Body of pancreas (tissue), 4 donors: ENCODE data around the gene MUS81. TPM values are rescaled to one million over a fixed set of nuclear protein-coding genes. Genes with fewer than 3 reads are reported as not detected.

Experiments used
- ATAC-seq: fragments of 150-250 bp; one replicate; pipeline ENCODE4 v1.9.1; 2016
- DNase-seq, 4 donors: peaks; one replicate each; pipeline ENCODE4 v3.0.0-alpha.2; 2019
- H3K27ac ChIP-seq, 4 donors: fragments of 200-600 bp; sonication (generic); 1 replicate in 3 of 4; 2 replicates in 1 of 4; pipeline versions ENCODE4 v1.5.1 to v1.6.1; 2016 to 2019; ENCODE audit warnings: mild to moderate bottlenecking in 1 of 4, mixed read lengths in 1 of 4, moderate library complexity in 1 of 4
- H3K27me3 ChIP-seq, 2 donors: fragments of 200-600 bp; sonication (generic); one replicate each; pipeline ENCODE4 v1.6.0; 2016; ENCODE audit warnings: mild to moderate bottlenecking in 1 of 2
- H3K36me3 ChIP-seq, 2 donors: fragments of 200-600 bp; sonication (generic); replicated peaks in 1 of 2; 2 replicates each; pipeline ENCODE4 v1.5.1; 2016; ENCODE audit warnings: low read depth in 2 of 2; ENCODE audit not compliant: insufficient read depth in 1 of 2
- H3K4me1 ChIP-seq: fragments of 200-600 bp; sonication (generic); one replicate; pipeline ENCODE4 v1.6.0; 2016
- H3K4me3 ChIP-seq, 2 donors: fragments of 200-600 bp; sonication (generic); 1 replicate in 1 of 2; 2 replicates in 1 of 2; pipeline ENCODE4 v1.5.1; 2016 to 2019
- H3K9me3 ChIP-seq, 3 donors: fragments of 200-600 bp; sonication (generic); 1 replicate in 2 of 3; 2 replicates in 1 of 3; pipeline ENCODE4 v1.5.1; 2016
- CTCF ChIP-seq, 7 experiments: fragments of 450-650 bp in 4 of 7; fragments of 200-600 bp in 3 of 7; sonication (generic) in 3 of 7; IDR thresholded peaks; one replicate each; pipeline ENCODE4 v1.5.1; 2016 to 2019; ENCODE audit warnings: antibody characterized with exemption in 7 of 7
- POLR2A ChIP-seq, 3 donors: fragments of 450-650 bp; IDR thresholded peaks; one replicate each; pipeline ENCODE4 v1.6.1; 2016; ENCODE audit warnings: antibody characterized with exemption in 3 of 3, mild to moderate bottlenecking in 2 of 3
- WGBS, 2 donors: methylation state at CpG; one replicate each; pipeline ENCODE4 v1.1.5; 2017; 5-methylcytosine and 5-hydroxymethylcytosine counted together
- intact Hi-C: fragments of 100-400 bp; cut with DNase I; formaldehyde crosslinking; loops from one replicate; pipeline ENCODE4 v1.15.1; 2023
- total RNA-seq, 2 donors: library from RNA; depleted of rRNA; stranded (reverse); fragments of >200 nt; gene quantifications; one replicate each; pipeline ENCODE4 v1.1.0, GENCODE V29; 2016

The MUS81 gene
- total RNA-seq, 2 donors from 2014 or later: 38.2 to 40.5 TPM

DNA sequence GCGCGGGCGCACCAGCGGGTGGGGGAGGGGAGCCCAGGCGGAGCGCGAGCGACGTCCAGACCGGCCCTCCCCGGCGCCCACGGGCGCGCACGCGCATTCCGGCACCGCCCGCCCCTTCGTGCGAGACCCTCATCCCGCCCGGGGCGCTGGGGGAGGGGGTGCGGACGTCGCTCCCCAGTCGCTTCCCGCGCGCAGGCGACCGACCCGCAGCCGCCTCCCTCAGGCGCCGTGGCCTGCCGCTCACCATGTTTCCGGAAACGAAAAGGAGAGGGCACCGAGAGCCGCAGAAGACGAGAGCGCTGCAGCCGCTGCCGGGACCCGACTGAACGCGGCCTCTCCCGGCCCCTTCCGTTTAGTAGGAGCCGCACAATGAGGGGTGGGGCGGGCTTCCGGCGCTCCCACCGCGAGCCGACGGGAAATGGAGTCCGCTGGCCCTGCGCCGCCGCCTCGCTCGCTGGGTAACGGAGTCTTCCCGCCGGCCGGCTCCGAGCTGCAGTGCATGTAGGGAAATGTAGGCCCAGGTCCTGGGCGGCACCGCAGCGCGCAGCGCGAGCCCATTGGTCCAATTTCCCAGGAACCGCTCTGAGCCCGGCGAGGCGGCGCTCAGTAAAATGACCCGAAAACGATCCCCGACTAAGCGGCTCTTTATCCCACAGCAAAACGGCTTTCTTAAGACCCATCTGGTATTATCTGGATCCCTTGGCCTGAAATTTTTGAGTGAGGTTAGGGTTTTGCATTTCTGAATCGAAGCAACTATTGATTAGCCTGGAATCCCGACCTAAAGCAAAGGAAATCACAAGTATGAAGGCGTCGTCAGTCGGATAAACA, 2.2 kb upstream of the MUS81 start, which contains the start of gene CFL1:
CFL1 (minus strand) TSS at position 328 of the 828 bp plus-strand sequence; CDS start at position 247, 81 bp downstream.
- Histone ChIP-seq H3K4me3 (peak within 1 kb of the TSS; percentile 56 to 74), H3K27ac (peak within 1 kb of the TSS; percentile 92 to 96 (median 92)), H3K4me1 (peaks cover 51% of the 10 kb centered on the region), H3K27me3 (no peaks in the 10 kb centered on the region), H3K9me3 (no peaks in the 10 kb centered on the region), H3K36me3 (peaks cover 8 to 21% of the 10 kb centered on the region in 2 donors)
- intact Hi-C loops: no loop called here
- 0 to 1% methylated on average over 17 to 80 of the region's 92 CpGs for WGBS, 2 donors
- ATAC-seq: peak; percentile 80
- DNase-seq: peak; percentile 98 to 99 (median 99)
- TF ChIP-seq POLR2A (IDR thresholded peaks at IDR 0.05) (peak; percentile 97 to 99 (median 99)), CTCF (IDR thresholded peaks at IDR 0.05) (peak in 1 of 7 experiments; percentile 22)

DNA sequence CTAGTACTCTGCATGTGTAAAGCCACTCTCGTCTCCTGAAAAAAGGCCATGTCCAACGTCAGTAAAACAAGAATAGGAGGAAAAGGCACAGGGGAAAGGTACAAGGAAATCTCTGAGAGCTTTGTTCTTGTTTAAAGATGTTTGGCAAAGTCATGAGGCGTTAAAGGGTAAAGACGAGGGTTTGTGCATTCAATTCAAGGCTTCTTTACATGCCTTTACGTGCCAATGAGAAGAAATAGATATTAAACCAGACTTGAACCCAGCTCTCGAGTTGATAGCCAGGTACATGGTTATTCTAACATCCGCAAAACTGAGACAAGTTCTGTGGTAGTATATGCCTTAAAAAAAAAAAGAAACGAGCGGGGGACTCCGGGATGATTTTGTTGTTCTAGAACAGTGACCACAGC, 1.5 kb upstream of the MUS81 start:
- H3K36me3 ChIP-seq: peaks cover 8 to 23% of the 10 kb centered on the region in 2 donors
- peaks cover 51% of the 10 kb centered on the region for H3K4me1 ChIP-seq
- H3K9me3 ChIP-seq: no peaks in the 10 kb centered on the region

DNA sequence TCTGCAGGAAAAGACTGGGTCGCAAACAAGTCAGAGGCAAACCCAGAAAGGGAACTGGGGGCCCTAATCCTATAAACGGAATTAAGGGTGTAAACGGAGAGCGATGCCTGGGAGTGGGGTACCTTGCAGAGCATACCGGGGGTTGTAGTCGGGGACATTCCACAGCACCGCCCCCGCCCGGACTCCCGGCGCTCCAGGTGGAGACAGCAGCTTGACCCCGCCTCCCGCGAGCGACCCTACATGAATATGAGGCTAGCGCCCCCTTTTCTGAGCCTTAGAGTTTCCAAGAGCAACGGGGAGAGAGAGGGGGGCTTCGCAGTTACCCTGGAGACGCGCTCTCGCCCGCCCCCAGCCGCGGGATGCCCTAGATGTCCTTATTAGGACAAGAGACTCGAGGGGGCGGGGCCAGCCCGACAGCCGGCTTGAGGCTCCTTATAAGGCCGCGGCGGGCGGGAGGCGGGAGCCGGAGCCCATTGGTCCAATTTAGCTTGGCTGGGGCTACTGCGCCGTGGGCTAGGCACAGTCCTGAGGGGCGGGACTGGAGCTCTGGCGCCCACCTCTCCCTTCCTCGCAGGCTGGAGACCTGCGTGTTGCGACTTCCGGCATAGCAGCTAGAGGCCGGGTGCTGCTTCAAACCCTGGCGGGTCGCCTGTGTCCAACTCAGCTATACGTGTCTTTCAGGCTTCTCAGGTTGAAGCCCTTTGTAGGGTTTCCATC, 980 bp upstream of the MUS81 start:
- ATAC-seq (peak; percentile 66), DNase-seq (peak; percentile 96 to 99 (median 98))
- 0% methylated on average over 30 to 39 of the region's 46 CpGs for WGBS, 2 donors
- Histone ChIP-seq H3K4me1 (peaks cover 51% of the 10 kb centered on the region), H3K36me3 (peaks cover 8 to 27% of the 10 kb centered on the region in 2 donors), H3K9me3 (no peaks in the 10 kb centered on the region), H3K27me3 (no peaks in the 10 kb centered on the region), H3K4me3 (peak overlapping the region in 1 of 2 donors; percentile 18), H3K27ac (peak overlapping the region; percentile 92 to 96 (median 92))
- intact Hi-C loops: no loop called here
- TF ChIP-seq CTCF (IDR thresholded peaks at IDR 0.05) (peak in 1 of 7 experiments; percentile 5), POLR2A (IDR thresholded peaks at IDR 0.05) (peak; percentile 62 to 86 (median 80))

More for the DNA sequence above, 1.5 kb upstream of the MUS81 start:
- intact Hi-C loops: no loop called here
- DNase-seq (no peak), ATAC-seq (no peak)
- peak overlapping the region; percentile 92 to 96 (median 92) for H3K27ac ChIP-seq
- peak overlapping the region in 1 of 2 donors; percentile 18 for H3K4me3 ChIP-seq
- no peaks in the 10 kb centered on the region for H3K27me3 ChIP-seq
- TF ChIP-seq POLR2A (IDR thresholded peaks at IDR 0.05): no peak
- TF ChIP-seq CTCF (IDR thresholded peaks at IDR 0.05): no peak
- 0 to 1% methylated on average over 10 of the region's 10 CpGs for WGBS, 2 donors

DNA sequence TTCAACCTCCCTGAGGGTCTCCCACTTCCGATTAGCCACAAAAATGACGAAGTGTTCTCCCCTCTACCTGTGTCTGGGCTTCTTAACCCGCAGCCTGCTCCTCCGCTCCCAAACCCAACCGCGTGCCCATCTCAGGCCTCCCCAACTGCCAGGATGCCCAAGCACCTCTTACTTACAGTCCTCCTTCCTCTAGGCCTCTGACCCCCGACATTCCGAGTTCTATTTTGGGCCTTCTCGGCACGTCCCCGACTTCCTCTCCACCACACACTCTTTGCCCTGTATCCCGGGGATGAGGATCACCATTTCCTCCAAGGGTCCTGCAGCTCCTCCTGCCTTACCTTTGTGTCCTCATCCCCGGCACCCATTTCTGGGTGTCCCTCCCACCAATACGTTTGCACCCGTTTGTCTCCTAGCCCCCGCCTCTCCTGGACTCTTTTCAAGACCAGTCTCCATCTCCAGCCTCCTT, 388 bp upstream of the MUS81 start:
- ATAC-seq (no peak), DNase-seq (no peak)
- H3K4me3 ChIP-seq: no peak overlapping the region
- no peaks in the 10 kb centered on the region for H3K27me3 ChIP-seq
- no peaks in the 10 kb centered on the region for H3K9me3 ChIP-seq
- TF ChIP-seq CTCF (IDR thresholded peaks at IDR 0.05) (no peak), POLR2A (IDR thresholded peaks at IDR 0.05) (peak in 1 of 3 donors; percentile 1)
- H3K27ac ChIP-seq: peak overlapping the region; percentile 92 to 96 (median 92)
- 1 to 4% methylated on average over 16 of the region's 16 CpGs for WGBS, 2 donors
- peaks cover 7 to 26% of the 10 kb centered on the region in 2 donors for H3K36me3 ChIP-seq
- peaks cover 51% of the 10 kb centered on the region for H3K4me1 ChIP-seq
- intact Hi-C loops: no loop called here
